ENCODE results near the gene ZNF598. TPM values are rescaled to one million over a fixed set of nuclear protein-coding genes. Genes with fewer than 3 reads are reported as not detected.

ZNF598 gene
- total and polyA plus RNA-seq, 2 of the 13 experiments (the other 11 are each of a cell fraction or from before 2014, with no cell fraction given): 13.5 to 14.2 TPM

DNA sequence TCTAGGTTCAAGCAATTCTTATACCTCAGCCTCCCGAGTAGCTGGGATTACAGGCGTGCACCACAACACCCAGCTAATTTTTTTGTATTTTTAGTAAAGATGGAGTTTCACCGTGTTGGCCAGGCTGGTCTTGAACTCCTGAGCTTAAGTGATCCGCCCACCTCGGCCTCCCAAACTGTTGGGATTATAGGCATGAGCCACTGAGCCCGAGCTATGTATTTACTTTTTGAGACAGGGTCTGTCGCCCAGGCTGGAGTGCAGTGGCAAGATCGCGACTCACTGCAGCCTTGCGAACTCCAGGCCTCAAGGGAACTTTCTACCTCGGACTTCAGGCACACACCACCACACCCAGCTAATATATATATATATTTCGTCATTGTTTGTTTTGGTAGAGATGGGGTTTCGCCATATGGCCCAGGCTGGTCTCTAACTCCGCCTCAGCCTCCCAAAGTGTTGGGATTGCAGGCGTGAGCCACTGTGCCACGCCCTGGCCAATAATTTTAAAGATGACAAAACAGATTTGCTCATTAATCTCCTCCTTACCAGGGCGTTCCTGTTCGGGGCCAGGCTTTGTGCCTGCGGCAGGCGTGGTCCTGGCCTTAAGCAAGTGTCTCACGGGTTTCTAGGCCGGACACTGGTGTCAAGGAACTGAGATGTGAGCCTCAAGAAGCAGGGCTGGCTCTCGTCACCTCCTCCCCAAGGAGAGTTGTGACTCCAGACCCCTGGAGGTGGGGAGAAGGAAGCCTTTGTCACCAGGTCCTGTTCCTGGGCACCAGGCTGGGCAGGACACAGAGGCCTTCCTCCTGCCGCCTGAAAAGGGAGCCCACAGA is 5.7 kb upstream of the ZNF598 start (continued):
- TF ChIP-seq, protein P1, sequence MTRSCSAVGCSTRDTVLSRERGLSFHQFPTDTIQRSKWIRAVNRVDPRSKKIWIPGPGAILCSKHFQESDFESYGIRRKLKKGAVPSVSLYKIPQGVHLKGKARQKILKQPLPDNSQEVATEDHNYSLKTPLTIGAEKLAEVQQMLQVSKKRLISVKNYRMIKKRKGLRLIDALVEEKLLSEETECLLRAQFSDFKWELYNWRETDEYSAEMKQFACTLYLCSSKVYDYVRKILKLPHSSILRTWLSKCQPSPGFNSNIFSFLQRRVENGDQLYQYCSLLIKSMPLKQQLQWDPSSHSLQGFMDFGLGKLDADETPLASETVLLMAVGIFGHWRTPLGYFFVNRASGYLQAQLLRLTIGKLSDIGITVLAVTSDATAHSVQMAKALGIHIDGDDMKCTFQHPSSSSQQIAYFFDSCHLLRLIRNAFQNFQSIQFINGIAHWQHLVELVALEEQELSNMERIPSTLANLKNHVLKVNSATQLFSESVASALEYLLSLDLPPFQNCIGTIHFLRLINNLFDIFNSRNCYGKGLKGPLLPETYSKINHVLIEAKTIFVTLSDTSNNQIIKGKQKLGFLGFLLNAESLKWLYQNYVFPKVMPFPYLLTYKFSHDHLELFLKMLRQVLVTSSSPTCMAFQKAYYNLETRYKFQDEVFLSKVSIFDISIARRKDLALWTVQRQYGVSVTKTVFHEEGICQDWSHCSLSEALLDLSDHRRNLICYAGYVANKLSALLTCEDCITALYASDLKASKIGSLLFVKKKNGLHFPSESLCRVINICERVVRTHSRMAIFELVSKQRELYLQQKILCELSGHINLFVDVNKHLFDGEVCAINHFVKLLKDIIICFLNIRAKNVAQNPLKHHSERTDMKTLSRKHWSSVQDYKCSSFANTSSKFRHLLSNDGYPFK (CRISPR knock-in tag; IDR thresholded peaks at IDR 0.05; ENCODE audit: borderline replicate concordance): peak; percentile 31; the same call in 1 of the 2 replicates
- TF ChIP-seq ZNF777 (CRISPR knock-in tag; IDR thresholded peaks at IDR 0.05) (no peak), SMAD1 (CRISPR knock-in tag; IDR thresholded peaks at IDR 0.05; ENCODE audit: borderline replicate concordance, low read depth) (no peak), ZNF549 (CRISPR knock-in tag; IDR thresholded peaks at IDR 0.05) (no peak), ZC3H4 (CRISPR knock-in tag; IDR thresholded peaks at IDR 0.05; ENCODE audit: borderline replicate concordance) (no peak), REPIN1 (CRISPR knock-in tag; IDR thresholded peaks at IDR 0.05; ENCODE audit: borderline replicate concordance, low read depth) (no peak), SMAD9 (CRISPR knock-in tag; IDR thresholded peaks at IDR 0.05) (no peak), GTF2F1 (IDR thresholded peaks at IDR 0.05; ENCODE audit: low read length) (no peak), ZNF3 (CRISPR knock-in tag; IDR thresholded peaks at IDR 0.05) (no peak), NFYC (CRISPR knock-in tag; IDR thresholded peaks at IDR 0.05) (no peak), FOXJ3 (CRISPR knock-in tag; IDR thresholded peaks at IDR 0.05; ENCODE audit: borderline replicate concordance) (no peak)
- TF ChIP-seq, protein P2, sequence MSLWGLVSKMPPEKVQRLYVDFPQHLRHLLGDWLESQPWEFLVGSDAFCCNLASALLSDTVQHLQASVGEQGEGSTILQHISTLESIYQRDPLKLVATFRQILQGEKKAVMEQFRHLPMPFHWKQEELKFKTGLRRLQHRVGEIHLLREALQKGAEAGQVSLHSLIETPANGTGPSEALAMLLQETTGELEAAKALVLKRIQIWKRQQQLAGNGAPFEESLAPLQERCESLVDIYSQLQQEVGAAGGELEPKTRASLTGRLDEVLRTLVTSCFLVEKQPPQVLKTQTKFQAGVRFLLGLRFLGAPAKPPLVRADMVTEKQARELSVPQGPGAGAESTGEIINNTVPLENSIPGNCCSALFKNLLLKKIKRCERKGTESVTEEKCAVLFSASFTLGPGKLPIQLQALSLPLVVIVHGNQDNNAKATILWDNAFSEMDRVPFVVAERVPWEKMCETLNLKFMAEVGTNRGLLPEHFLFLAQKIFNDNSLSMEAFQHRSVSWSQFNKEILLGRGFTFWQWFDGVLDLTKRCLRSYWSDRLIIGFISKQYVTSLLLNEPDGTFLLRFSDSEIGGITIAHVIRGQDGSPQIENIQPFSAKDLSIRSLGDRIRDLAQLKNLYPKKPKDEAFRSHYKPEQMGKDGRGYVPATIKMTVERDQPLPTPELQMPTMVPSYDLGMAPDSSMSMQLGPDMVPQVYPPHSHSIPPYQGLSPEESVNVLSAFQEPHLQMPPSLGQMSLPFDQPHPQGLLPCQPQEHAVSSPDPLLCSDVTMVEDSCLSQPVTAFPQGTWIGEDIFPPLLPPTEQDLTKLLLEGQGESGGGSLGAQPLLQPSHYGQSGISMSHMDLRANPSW (CRISPR knock-in tag; IDR thresholded peaks at IDR 0.05; ENCODE audit: borderline replicate concordance): no peak
- TF ChIP-seq, protein P3, sequence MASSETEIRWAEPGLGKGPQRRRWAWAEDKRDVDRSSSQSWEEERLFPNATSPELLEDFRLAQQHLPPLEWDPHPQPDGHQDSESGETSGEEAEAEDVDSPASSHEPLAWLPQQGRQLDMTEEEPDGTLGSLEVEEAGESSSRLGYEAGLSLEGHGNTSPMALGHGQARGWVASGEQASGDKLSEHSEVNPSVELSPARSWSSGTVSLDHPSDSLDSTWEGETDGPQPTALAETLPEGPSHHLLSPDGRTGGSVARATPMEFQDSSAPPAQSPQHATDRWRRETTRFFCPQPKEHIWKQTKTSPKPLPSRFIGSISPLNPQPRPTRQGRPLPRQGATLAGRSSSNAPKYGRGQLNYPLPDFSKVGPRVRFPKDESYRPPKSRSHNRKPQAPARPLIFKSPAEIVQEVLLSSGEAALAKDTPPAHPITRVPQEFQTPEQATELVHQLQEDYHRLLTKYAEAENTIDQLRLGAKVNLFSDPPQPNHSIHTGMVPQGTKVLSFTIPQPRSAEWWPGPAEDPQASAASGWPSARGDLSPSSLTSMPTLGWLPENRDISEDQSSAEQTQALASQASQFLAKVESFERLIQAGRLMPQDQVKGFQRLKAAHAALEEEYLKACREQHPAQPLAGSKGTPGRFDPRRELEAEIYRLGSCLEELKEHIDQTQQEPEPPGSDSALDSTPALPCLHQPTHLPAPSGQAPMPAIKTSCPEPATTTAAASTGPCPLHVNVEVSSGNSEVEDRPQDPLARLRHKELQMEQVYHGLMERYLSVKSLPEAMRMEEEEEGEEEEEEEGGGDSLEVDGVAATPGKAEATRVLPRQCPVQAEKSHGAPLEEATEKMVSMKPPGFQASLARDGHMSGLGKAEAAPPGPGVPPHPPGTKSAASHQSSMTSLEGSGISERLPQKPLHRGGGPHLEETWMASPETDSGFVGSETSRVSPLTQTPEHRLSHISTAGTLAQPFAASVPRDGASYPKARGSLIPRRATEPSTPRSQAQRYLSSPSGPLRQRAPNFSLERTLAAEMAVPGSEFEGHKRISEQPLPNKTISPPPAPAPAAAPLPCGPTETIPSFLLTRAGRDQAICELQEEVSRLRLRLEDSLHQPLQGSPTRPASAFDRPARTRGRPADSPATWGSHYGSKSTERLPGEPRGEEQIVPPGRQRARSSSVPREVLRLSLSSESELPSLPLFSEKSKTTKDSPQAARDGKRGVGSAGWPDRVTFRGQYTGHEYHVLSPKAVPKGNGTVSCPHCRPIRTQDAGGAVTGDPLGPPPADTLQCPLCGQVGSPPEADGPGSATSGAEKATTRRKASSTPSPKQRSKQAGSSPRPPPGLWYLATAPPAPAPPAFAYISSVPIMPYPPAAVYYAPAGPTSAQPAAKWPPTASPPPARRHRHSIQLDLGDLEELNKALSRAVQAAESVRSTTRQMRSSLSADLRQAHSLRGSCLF (CRISPR knock-in tag; IDR thresholded peaks at IDR 0.05; ENCODE audit: borderline replicate concordance): no peak
- TF ChIP-seq, protein P4, sequence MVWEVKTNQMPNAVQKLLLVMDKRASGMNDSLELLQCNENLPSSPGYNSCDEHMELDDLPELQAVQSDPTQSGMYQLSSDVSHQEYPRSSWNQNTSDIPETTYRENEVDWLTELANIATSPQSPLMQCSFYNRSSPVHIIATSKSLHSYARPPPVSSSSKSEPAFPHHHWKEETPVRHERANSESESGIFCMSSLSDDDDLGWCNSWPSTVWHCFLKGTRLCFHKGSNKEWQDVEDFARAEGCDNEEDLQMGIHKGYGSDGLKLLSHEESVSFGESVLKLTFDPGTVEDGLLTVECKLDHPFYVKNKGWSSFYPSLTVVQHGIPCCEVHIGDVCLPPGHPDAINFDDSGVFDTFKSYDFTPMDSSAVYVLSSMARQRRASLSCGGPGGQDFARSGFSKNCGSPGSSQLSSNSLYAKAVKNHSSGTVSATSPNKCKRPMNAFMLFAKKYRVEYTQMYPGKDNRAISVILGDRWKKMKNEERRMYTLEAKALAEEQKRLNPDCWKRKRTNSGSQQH (CRISPR knock-in tag; IDR thresholded peaks at IDR 0.05; ENCODE audit: low read depth): no peak

Measured in HepG2 (cell line).